ENCODE data around the gene MRGPRD.

MRGPRD gene

GRCh38 chr11:68956547-68957254 is 24.1 kb downstream of the MRGPRD start:
- no peak for TF ChIP-seq CTCF (IDR thresholded peaks at IDR 0.05; ENCODE audit: borderline replicate concordance, control extremely low read depth, extremely low read depth, insufficient read depth, missing control alignments)
- peak; percentile 33 for DNase-seq (ENCODE audit: low spot score)
- in situ Hi-C loops (cut with MboI; ENCODE audit: low sequenced_read_pairs, unreplicated experiment): no loop called here

- DNase-seq (ENCODE audit: low spot score): peak; percentile 77
Measured at GRCh38 chr11:68956142-68956541, 24.6 kb downstream of the MRGPRD start.

GRCh38 chr11:68955607-68955958 is 25.2 kb downstream of the MRGPRD start:
- in situ Hi-C loops (cut with MboI; ENCODE audit: low sequenced_read_pairs, unreplicated experiment): no loop called here
- peak; percentile 31 for DNase-seq (ENCODE audit: low spot score)
- no peak for TF ChIP-seq CTCF (IDR thresholded peaks at IDR 0.05; ENCODE audit: borderline replicate concordance, control extremely low read depth, extremely low read depth, insufficient read depth, missing control alignments)

More at GRCh38 chr11:68956142-68956541, 24.6 kb downstream of the MRGPRD start:
- TF ChIP-seq CTCF (IDR thresholded peaks at IDR 0.05; ENCODE audit: borderline replicate concordance, control extremely low read depth, extremely low read depth, insufficient read depth, missing control alignments): no peak
- in situ Hi-C loops (cut with MboI; ENCODE audit: low sequenced_read_pairs, unreplicated experiment): no loop called here

GRCh38 chr11:68954836-68955606 is 25.8 kb downstream of the MRGPRD start:
- no peak for TF ChIP-seq CTCF (IDR thresholded peaks at IDR 0.05; ENCODE audit: borderline replicate concordance, control extremely low read depth, extremely low read depth, insufficient read depth, missing control alignments)
- DNase-seq (ENCODE audit: low spot score): peak; percentile 42
- in situ Hi-C loops (cut with MboI; ENCODE audit: low sequenced_read_pairs, unreplicated experiment): no loop called here

GRCh38 chr11:68950762-68951161 is 30.0 kb downstream of the MRGPRD start:
- DNase-seq (ENCODE audit: low spot score): no peak
- in situ Hi-C loops (cut with MboI; ENCODE audit: low sequenced_read_pairs, unreplicated experiment): no loop called here
- TF ChIP-seq CTCF (IDR thresholded peaks at IDR 0.05; ENCODE audit: borderline replicate concordance, control extremely low read depth, extremely low read depth, insufficient read depth, missing control alignments): no peak

- no peak for TF ChIP-seq CTCF (IDR thresholded peaks at IDR 0.05; ENCODE audit: borderline replicate concordance, control extremely low read depth, extremely low read depth, insufficient read depth, missing control alignments)
- in situ Hi-C loops (cut with MboI; ENCODE audit: low sequenced_read_pairs, unreplicated experiment): no loop called here
- DNase-seq (ENCODE audit: low spot score): peak; percentile 62
Measured at GRCh38 chr11:68950270-68950669, 30.5 kb downstream of the MRGPRD start.

Data from GM13976 (cell line).